Measurements from ENCODE around the gene CHRDL2.
"Not testable (repeated sequence)": the region's sequence is repeated elsewhere in the genome, so short reads cannot be mapped to it uniquely, and the experiment has no call there.

Gene CHRDL2

DNA sequence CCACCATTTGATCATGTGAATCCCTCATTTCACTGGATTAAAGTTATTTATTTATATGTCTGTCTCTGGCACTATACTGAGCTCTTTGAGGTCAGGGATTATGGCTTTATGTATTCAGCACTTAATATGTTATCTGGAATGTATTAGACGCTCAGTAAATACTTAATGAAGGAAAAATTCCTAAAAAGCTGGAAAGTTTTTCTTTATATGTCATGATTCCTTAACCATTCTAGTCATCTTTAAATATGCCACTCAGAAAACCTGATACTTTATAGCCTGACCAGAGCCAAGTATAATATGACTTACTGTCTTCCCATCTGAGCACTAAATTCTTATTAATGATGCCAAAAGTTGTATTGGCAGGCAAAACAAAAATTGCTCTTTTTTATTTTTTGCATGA is 44.5 kb upstream of the CHRDL2 start:
- TF ChIP-seq SP1 (IDR thresholded peaks at IDR 0.05) = no peak
- no peak for TF ChIP-seq LEF1 (IDR thresholded peaks at IDR 0.05; ENCODE audit: borderline replicate concordance)
- TF ChIP-seq, protein P1, sequence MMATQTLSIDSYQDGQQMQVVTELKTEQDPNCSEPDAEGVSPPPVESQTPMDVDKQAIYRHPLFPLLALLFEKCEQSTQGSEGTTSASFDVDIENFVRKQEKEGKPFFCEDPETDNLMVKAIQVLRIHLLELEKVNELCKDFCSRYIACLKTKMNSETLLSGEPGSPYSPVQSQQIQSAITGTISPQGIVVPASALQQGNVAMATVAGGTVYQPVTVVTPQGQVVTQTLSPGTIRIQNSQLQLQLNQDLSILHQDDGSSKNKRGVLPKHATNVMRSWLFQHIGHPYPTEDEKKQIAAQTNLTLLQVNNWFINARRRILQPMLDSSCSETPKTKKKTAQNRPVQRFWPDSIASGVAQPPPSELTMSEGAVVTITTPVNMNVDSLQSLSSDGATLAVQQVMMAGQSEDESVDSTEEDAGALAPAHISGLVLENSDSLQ (IDR thresholded peaks at IDR 0.05) = no peak
- TF ChIP-seq FOXA1 (IDR thresholded peaks at IDR 0.05) = no peak
- no peak for TF ChIP-seq FOXK2 (IDR thresholded peaks at IDR 0.05)
- no peak for TF ChIP-seq CTBP1 (IDR thresholded peaks at IDR 0.05; ENCODE audit: borderline replicate concordance)
- no peak for TF ChIP-seq ARNT (IDR thresholded peaks at IDR 0.05)
- TF ChIP-seq SUZ12 (IDR thresholded peaks at IDR 0.05) = no peak
- no peak for TF ChIP-seq FOXM1 (IDR thresholded peaks at IDR 0.05; ENCODE audit: borderline replicate concordance)
- no peak for TF ChIP-seq HDGF (IDR thresholded peaks at IDR 0.05; ENCODE audit: borderline replicate concordance)
- TF ChIP-seq ZNF384 (IDR thresholded peaks at IDR 0.05) = no peak
- TF ChIP-seq NFRKB (IDR thresholded peaks at IDR 0.05) = no peak
- TF ChIP-seq BHLHE40 (IDR thresholded peaks at IDR 0.05; ENCODE audit: borderline replicate concordance) = no peak
- no peak for TF ChIP-seq L3MBTL2 (conservative IDR thresholded peaks at IDR 0.05)
- TF ChIP-seq ELF4 (IDR thresholded peaks at IDR 0.05) = no peak
- no peak for TF ChIP-seq TARDBP (IDR thresholded peaks at IDR 0.05)
- ChIA-PET CTCF (no interaction called here), POLR2A (no interaction called here)
- no peak for DNase-seq (ENCODE audit: extremely low spot score)

DNA sequence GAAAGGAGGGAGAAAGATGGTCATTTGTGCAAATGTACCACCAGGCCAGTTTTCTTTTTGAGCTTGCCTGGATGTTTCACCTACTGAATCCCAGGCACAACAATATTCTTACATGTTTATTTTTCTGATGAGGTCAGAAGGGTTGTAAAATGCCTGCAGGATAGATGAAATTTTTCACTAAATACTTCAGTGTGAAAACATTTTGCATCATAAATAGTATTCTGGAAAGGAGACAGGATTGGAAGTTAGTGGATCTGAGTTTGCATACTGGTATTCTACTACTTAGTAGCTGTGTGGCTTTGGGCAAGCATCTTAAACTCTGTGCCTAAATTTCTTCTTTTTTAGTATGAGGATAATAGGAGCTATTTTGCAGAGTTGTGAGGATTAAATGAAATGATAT is 42.2 kb upstream of the CHRDL2 start:
- ChIA-PET POLR2A (interaction anchor here (1.1 to 1.6 kb wide), 2 partner anchors 19 to 24 kb away, joined by 3 to 4 read pairs; no protein-coding TSS in a partner anchor), CTCF (interaction anchor here (0.6 to 1.1 kb wide), 2 partner anchors 34 to 71 kb away, joined by 3 read pairs; no protein-coding TSS in a partner anchor)
- no peak for DNase-seq (ENCODE audit: extremely low spot score)
- TF ChIP-seq FOXM1 (IDR thresholded peaks at IDR 0.05; ENCODE audit: borderline replicate concordance) = no peak
- no peak for TF ChIP-seq FOXK2 (IDR thresholded peaks at IDR 0.05)
- no peak for TF ChIP-seq ELF4 (IDR thresholded peaks at IDR 0.05)
- no peak for TF ChIP-seq CTBP1 (IDR thresholded peaks at IDR 0.05; ENCODE audit: borderline replicate concordance)

DNA sequence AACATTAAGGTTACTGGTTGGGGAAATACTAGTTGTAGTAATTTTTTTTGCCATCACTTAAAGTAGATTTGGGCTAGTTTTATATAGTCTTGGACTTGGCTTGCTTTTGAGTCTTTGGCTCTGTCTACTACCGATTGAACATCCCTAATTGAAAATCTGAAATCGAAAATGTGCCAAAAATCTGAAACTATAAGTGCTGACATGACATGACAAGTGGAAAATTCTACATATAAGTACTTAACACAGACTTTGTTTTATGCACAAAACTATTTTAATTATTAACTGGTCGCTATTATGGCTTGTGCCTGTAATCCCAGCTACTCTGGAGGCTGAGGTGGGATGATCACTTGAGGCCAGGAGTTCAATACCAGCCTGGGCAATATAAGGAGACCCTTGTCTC is 39.9 kb upstream of the CHRDL2 start:
- POLR2A ChIA-PET = no interaction called here
- CTCF ChIA-PET = no interaction called here
- no peak for TF ChIP-seq LEF1 (IDR thresholded peaks at IDR 0.05; ENCODE audit: borderline replicate concordance)
- no peak for TF ChIP-seq HDGF (IDR thresholded peaks at IDR 0.05; ENCODE audit: borderline replicate concordance)
- TF ChIP-seq FOXM1 (IDR thresholded peaks at IDR 0.05; ENCODE audit: borderline replicate concordance) = no peak
- no peak for TF ChIP-seq ELF4 (IDR thresholded peaks at IDR 0.05)
- no peak for TF ChIP-seq FOXK2 (IDR thresholded peaks at IDR 0.05)
- DNase-seq (ENCODE audit: extremely low spot score) = no peak

DNA sequence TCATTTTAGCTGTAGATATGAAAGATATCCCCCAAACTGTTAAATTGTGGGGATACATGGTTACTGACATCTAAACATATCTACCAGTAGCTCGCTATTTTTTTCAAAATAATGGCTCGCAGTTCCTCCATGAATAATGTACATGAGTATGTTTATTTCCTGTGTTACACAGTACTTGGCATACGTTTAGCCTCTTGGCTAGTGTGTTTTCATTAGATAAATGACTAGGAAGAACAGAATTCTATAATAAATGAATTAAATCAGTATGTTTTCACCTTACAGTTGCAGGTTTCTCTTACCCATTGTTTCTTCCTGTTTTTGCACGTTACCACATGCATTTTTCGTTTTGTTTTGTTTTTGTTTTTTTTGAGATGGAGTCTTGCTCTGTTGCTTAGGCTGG is 39.2 kb upstream of the CHRDL2 start:
- CTCF ChIA-PET = no interaction called here
- no peak for TF ChIP-seq ZNF384 (IDR thresholded peaks at IDR 0.05)
- no peak for TF ChIP-seq NFRKB (IDR thresholded peaks at IDR 0.05)
- no peak for TF ChIP-seq SUZ12 (IDR thresholded peaks at IDR 0.05)
- TF ChIP-seq ELF4 (IDR thresholded peaks at IDR 0.05) = no peak
- no peak for TF ChIP-seq FOXK2 (IDR thresholded peaks at IDR 0.05)
- no peak for TF ChIP-seq TARDBP (IDR thresholded peaks at IDR 0.05)
- TF ChIP-seq FOXM1 (IDR thresholded peaks at IDR 0.05; ENCODE audit: borderline replicate concordance) = no peak
- TF ChIP-seq BHLHE40 (IDR thresholded peaks at IDR 0.05; ENCODE audit: borderline replicate concordance) = no peak
- POLR2A ChIA-PET = no interaction called here
- no peak for DNase-seq (ENCODE audit: extremely low spot score)

DNA sequence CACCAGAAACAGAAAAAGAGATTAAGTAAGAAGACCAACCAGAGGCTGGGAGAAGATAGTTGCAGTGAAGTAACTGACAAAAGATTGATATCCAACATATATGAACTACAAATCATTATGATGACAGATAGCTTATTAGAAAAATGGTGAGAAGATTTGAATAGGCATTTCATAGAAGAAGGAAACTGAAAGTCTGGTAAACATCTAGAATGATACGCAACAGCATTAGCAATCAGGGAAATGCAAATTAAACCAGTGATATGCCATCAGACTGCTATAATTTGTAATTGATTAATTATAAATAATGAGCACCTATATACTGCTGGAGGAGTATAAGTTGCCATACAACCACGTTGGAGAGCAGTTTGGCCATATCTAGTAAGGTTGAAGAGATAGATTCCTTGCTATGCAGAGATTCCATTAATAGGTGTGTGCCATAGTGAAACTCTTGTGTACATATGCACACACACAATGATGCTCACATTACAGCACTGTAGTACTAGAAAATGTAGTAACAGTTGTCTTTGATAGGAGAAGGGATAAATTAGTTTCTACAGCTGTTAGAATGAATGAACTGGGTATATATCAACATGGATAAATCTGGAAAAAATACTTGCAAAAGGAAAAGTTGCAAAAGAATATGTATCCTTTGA is 38.0 kb upstream of the CHRDL2 start:
- DNase-seq (ENCODE audit: extremely low spot score) = no peak
- TF ChIP-seq FOXK2 (IDR thresholded peaks at IDR 0.05) (no peak), NFRKB (IDR thresholded peaks at IDR 0.05) (no peak)
- ChIA-PET POLR2A (no interaction called here), CTCF (no interaction called here)

DNA sequence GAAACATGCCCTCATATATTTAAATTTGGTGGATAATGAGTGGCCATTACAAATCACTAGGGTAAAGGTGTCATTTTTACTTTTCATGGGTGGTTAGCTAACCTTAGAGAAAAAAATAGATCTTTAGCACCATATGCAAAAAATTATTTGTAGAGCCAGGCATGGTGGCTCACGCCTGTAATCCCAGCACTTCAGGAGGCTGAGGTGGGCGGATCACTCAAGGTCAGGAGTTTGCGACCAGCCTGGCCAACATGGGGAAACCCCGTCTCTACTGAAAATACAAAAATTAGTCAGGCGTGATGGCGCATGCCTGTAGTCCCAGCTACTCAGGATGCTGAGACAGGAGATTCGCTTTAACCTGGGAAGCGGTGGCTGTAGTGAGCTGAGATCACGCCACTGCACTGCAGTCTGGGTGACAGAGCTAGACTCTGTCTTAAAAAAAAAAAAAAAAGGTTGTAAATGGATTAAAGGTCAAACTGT is 37.0 kb upstream of the CHRDL2 start:
- POLR2A ChIA-PET; DNase-seq (ENCODE audit: extremely low spot score); CTCF ChIA-PET: not testable (repeated sequence)

DNA sequence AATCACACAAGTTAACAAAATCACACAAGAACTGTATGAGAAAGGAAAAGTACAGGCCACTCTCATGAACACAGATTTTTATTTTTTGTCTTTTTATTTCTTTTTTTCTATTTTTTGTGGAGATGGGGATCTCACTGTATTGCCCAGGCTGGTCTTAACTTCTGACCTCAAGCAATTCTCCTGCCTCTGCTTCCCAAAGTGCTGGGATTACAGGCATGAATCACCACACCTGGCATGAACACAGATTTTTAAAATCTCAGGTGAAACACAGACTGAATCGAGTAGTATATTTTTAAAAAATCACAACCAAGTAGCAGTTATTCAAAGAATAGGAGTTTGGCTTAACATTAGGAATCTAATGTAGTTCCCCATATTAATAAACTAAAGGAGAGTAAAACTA is 35.7 kb upstream of the CHRDL2 start:
- CTCF ChIA-PET = no interaction called here
- no peak for DNase-seq (ENCODE audit: extremely low spot score)
- POLR2A ChIA-PET = no interaction called here
- TF ChIP-seq BHLHE40 (IDR thresholded peaks at IDR 0.05; ENCODE audit: borderline replicate concordance) (no peak), CTBP1 (IDR thresholded peaks at IDR 0.05; ENCODE audit: borderline replicate concordance) (no peak), LEF1 (IDR thresholded peaks at IDR 0.05; ENCODE audit: borderline replicate concordance) (no peak)

DNA sequence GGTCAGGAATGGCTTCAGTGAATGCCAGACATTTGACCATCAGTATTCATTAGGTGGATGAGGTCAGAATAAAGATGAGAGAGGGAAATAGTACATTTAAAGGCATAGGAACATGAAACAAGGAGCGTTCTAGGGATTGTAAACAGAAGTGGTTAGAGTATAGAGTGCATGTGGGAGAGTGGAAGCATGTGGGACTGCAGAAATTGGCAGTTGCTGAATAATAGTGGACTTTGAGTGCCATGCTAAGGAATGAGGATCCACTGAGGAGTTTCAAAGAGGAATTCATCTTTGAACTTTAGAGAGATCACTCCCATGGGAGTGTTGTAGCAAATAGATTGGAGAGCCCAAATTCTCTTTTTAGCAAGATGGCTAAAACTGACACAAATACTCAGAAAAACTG is 25.3 kb upstream of the CHRDL2 start:
- no peak for DNase-seq (ENCODE audit: extremely low spot score)
- TF ChIP-seq BHLHE40 (IDR thresholded peaks at IDR 0.05; ENCODE audit: borderline replicate concordance) (no peak), SUZ12 (IDR thresholded peaks at IDR 0.05) (no peak), L3MBTL2 (conservative IDR thresholded peaks at IDR 0.05) (no peak), ZNF384 (IDR thresholded peaks at IDR 0.05) (no peak), NFRKB (IDR thresholded peaks at IDR 0.05) (no peak), CTBP1 (IDR thresholded peaks at IDR 0.05; ENCODE audit: borderline replicate concordance) (no peak), FOXK2 (IDR thresholded peaks at IDR 0.05) (no peak), SP1 (IDR thresholded peaks at IDR 0.05) (no peak), ELF4 (IDR thresholded peaks at IDR 0.05) (no peak), TARDBP (IDR thresholded peaks at IDR 0.05) (no peak), FOXM1 (IDR thresholded peaks at IDR 0.05; ENCODE audit: borderline replicate concordance) (no peak), FOXA1 (IDR thresholded peaks at IDR 0.05) (no peak), LEF1 (IDR thresholded peaks at IDR 0.05; ENCODE audit: borderline replicate concordance) (no peak)
- TF ChIP-seq, protein P1 (IDR thresholded peaks at IDR 0.05) = no peak
- ChIA-PET CTCF (no interaction called here), POLR2A (no interaction called here)
